ENCODE measurements around the gene HAGHL. TPM values are rescaled to one million over a fixed set of nuclear protein-coding genes. Genes with fewer than 3 reads are reported as not detected.

The HAGHL gene
- total RNA-seq, 2 donors from 2014 or later: 2.6 to 13.0 TPM

- no peak for TF ChIP-seq CTCF (IDR thresholded peaks at IDR 0.05)
These were observed 33.8 kb downstream of the HAGHL start, which contains the start of gene MSLN for GRCh38 chr16:760545-761343. MSLN (plus strand) TSS chr16:760734; CDS start chr16:762681, 1,947 bp downstream.

GRCh38 chr16:761625-762513, 35.0 kb downstream of the HAGHL start:
- no peak for DNase-seq
- H3K27ac ChIP-seq: no peak overlapping the region
- H3K9ac ChIP-seq (ENCODE audit: low read depth in 2 of 2, low read length in 2 of 2): no peak overlapping the region
- intact Hi-C loops (cut with DNase I): no loop called here
- H3K27me3 ChIP-seq: peaks cover 4% of the 10 kb centered on the region
- no peaks in the 10 kb centered on the region for H3K4me1 ChIP-seq
- no peak overlapping the region for H3K4me3 ChIP-seq
- H3K9me3 ChIP-seq: no peaks in the 10 kb centered on the region
- no peaks in the 10 kb centered on the region for H3K36me3 ChIP-seq
- TF ChIP-seq CTCF (IDR thresholded peaks at IDR 0.05): no peak

More at GRCh38 chr16:760545-761343, 33.8 kb downstream of the HAGHL start, which contains the start of gene MSLN:
- Histone ChIP-seq H3K9me3 (no peaks in the 10 kb centered on the region), H3K9ac (ENCODE audit: low read depth in 2 of 2, low read length in 2 of 2) (no peak within 1 kb of the TSS), H3K27ac (no peak within 1 kb of the TSS), H3K36me3 (no peaks in the 10 kb centered on the region), H3K27me3 (peaks cover 4% of the 10 kb centered on the region), H3K4me3 (no peak within 1 kb of the TSS), H3K4me1 (no peaks in the 10 kb centered on the region)
- intact Hi-C loops (cut with DNase I): no loop called here
- no peak for DNase-seq

DNA sequence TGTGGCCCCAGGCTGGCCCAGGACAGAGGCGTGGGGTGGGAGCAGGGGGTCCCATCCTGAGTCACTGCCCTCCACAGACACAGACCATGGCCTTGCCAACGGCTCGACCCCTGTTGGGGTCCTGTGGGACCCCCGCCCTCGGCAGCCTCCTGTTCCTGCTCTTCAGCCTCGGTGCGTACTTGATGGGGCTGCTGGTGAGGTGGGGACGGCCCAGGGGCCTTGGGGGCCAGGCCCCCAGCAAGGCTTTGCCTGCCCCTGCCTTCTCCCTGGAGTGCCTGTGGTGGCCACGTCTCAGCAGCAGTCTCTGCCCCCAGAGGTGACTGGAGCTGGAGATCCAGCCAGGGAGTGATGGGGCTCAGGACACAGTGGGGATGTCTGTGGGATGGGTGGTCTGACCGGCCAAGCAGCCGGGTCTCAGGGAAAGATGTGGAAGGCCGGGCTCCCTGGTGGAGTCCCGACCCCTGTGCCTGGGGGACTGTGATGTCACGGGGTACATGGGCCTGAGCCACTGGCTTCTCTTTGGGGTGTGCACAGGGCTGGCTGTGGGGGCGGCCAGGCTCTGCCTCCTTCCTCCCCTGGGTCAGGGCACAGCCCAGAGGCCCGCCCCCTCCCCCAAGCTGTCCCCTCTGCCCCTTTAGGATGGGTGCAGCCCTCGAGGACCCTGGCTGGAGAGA, 35.8 kb downstream of the HAGHL start:
- Histone ChIP-seq H3K9me3 (no peaks in the 10 kb centered on the region), H3K27ac (no peak overlapping the region), H3K27me3 (peaks cover 4% of the 10 kb centered on the region), H3K4me1 (no peaks in the 10 kb centered on the region), H3K9ac (ENCODE audit: low read depth in 2 of 2, low read length in 2 of 2) (no peak overlapping the region), H3K36me3 (no peaks in the 10 kb centered on the region), H3K4me3 (no peak overlapping the region)
- intact Hi-C loops (cut with DNase I): no loop called here
- no peak for DNase-seq
- TF ChIP-seq CTCF (IDR thresholded peaks at IDR 0.05): no peak

GRCh38 chr16:763369-764183, 36.7 kb downstream of the HAGHL start:
- no peak overlapping the region for H3K27ac ChIP-seq
- no peak for DNase-seq
- H3K36me3 ChIP-seq: no peaks in the 10 kb centered on the region
- H3K4me3 ChIP-seq: no peak overlapping the region
- no peak for TF ChIP-seq CTCF (IDR thresholded peaks at IDR 0.05)
- H3K9ac ChIP-seq (ENCODE audit: low read depth in 2 of 2, low read length in 2 of 2): no peak overlapping the region
- H3K9me3 ChIP-seq: no peaks in the 10 kb centered on the region
- intact Hi-C loops (cut with DNase I): no loop called here
- no peaks in the 10 kb centered on the region for H3K4me1 ChIP-seq
- peaks cover 4% of the 10 kb centered on the region for H3K27me3 ChIP-seq
